GM12873 (cell line): ENCODE results near the gene HIRA.

Source experiments
- TF ChIP-seq, protein P1 (sequence below): IDR thresholded peaks from 2 replicates; pipeline ENCODE4 v1.5.1; 2012; ENCODE audit warnings: low read depth, mild to moderate bottlenecking, moderate library complexity, low read length, control low read depth; ENCODE audit not compliant: insufficient read depth; ENCODE audit errors: missing control alignments

HIRA gene

DNA sequence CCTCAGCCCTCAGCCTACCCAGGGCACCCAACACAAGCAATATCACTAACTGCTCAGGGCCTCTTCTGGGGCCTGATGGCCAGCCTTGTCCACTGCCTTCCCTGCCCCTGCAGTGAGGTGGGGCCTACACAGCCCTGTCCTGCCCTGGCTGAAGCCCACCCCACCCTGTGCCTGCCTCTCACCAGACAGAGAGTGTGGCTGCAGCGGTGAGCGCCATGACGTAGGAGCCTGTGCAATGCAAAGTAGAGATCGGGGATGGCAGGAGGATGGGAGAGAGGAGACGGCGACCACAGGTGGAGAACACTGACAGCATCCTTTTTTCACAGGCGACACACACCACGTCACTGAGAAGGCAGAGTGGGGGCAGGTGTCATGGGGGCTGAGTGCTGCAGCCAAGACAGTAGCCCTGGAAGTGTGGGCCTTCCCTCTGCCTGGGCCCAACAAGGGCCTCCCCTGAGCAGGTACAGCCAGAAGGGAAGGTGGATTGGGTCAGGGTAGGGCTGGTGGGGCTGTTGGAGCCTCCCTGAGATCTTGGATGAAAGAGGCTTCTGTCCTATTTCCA lies 74.7 kb downstream of the HIRA start:
- TF ChIP-seq, protein P1, sequence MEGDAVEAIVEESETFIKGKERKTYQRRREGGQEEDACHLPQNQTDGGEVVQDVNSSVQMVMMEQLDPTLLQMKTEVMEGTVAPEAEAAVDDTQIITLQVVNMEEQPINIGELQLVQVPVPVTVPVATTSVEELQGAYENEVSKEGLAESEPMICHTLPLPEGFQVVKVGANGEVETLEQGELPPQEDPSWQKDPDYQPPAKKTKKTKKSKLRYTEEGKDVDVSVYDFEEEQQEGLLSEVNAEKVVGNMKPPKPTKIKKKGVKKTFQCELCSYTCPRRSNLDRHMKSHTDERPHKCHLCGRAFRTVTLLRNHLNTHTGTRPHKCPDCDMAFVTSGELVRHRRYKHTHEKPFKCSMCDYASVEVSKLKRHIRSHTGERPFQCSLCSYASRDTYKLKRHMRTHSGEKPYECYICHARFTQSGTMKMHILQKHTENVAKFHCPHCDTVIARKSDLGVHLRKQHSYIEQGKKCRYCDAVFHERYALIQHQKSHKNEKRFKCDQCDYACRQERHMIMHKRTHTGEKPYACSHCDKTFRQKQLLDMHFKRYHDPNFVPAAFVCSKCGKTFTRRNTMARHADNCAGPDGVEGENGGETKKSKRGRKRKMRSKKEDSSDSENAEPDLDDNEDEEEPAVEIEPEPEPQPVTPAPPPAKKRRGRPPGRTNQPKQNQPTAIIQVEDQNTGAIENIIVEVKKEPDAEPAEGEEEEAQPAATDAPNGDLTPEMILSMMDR: no peak

DNA sequence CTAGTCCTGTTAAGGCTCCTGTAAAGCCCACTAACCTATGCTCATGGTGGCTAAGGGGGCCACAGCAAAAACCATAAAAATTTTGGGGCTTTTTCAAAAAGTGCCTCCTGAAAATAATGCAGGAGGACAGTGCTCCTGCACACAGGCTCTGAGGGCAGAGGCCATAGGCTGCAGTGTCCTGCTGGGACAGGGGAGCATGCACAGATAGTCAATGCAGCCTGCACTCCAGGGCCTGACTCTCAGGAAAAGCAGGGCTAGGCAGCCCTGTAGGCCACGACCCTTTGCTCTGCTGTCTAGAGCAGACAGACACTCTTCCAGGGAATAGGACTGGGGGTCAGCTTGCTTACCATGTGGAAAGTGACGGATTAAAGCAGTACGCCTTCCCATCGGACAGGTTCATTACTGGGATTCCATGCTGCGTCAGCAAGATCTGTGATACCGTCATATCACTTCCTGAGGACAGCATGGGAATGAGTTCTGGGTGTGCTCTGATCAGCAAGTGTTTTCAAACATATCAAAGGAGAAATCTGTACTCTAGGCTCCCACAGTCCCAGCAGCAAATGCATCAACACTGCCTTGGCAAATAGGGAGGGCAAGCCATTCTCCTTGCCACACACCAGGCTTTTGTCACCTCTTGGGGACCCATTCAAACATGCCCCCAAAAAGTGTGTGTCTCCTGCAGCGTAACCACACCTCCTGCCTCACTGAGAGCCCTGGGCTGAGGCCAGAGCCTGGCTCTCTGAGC lies 75.9 kb downstream of the HIRA start:
- TF ChIP-seq, protein P1: no peak

DNA sequence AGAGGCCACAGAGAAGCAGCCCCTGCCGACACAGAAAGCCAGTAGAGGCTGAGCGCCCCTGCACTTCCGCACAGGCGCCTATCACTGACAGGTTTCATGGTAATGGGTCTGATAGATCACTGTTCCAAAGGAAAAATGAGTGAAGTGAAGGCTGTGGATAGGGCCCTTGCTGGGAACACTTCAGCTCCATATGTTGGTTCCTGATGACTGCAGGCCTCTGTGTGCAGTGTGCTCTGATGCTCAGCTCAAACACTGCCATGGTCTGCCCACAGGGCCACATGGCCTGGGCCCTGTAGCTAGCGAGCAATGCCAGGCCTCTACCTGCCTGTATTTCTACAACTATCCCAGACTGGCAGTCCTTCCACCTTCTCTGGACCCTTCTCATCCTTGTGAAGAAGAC lies 77.3 kb downstream of the HIRA start:
- TF ChIP-seq, protein P1: no peak

DNA sequence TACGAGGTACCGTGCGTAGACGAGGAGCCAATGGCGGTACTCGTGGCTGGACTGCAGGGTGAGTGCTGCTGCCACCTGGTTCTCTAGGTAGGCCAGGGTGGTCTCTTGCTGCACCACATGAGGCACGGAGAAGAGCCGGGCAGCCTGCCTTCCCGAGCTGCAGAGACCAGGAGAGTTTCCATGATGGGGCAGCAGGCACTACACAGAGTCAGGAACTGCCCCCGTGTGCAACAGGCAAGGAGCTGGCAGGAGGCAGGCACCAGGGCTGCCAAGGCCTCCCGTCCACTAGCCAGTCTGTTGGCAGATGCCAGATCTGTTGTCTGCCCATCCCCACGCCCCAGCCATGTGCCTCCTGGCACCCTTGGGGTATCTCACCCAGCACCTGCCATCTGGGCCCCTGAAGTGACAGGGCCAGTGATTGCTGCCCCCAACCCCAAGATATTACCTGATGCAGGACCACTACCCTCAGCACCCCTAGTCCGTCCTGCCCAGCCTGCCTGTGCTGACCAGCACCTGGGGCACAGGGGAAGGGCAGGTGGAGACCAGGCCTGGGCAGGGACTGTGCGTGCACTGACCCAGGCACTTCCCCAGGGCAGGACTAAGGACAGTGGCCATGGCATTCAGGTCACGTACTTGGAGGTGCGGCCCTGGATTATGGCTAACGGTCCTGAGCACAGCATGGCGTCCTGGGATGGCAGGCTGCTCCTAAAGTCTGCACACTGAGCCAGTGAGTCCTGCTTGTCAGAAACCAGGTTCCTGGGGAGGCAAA lies 78.0 kb downstream of the HIRA start:
- TF ChIP-seq, protein P1: no peak

DNA sequence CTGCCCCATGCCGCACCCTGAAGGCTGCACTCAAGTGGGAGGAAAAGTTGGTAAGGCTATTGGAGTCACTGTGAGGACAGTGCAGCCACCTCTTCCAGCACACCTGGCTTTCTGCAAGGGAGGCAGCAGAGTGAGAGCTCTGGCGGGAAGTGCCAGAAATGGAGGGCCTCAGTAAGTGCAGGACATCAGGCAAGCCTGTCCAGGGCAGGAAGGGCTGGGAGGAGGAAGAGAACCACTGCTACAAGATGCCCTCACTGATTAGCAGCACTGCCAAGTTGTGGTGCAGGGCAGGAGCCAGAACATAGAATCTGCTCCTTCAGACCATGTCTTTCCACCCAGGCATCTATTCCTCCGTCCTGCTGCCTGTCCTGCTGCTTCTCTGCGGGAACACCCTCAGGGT lies 78.8 kb downstream of the HIRA start:
- TF ChIP-seq, protein P1: no peak

DNA sequence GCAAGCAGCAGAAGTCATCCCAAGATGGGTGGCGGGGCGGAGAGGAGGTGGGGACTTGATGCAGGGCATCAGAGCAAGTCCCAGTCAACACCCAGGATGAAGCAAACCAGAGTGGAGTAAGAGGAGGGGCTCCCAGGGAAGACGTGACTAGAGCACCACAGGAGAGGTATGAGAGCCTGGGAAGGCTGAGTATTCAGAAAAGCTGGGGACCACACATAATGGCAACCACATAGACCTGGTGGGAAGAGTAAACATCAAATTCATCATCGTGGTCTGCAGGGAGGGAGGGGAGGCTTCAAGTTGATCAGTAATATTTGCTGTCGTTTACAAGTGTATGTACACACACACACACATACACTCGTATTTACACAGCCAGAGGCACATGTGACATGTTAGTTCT lies 79.3 kb downstream of the HIRA start:
- TF ChIP-seq, protein P1: no peak

DNA sequence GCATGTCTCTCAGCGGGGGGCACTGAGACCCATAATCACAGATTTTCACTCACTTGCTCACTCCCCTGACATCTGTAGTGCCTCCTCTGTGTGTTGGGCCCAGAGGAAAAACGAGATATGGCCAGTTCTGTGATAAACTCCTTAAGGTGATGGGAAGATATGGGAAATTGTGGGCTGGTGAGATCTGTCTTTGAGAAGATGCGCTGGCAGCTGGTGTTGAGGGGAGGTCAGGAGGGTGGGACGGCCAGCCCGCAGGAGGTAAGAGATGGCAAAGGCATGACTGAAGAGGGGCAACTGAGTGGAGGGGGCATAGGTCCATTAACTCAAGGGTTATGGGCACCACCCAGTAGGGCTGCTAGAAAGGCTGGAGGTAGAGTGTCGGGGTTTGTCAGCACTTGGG lies 79.9 kb downstream of the HIRA start:
- TF ChIP-seq, protein P1: no peak
